ENCODE measurements around the gene EXT2.

GRCh38 chr11:44072757-44073658 lies 22.5 kb upstream of the EXT2 start:
- TF ChIP-seq CTCF (IDR thresholded peaks at IDR 0.05; ENCODE audit: low read length) (no peak), EZH2phosphoT487 (IDR thresholded peaks at IDR 0.05; ENCODE audit: low read length) (no peak), EZH2 (optimal IDR thresholded peaks at IDR 0.05; ENCODE audit: low read depth, low read length) (no peak)

Data from MM.1S (cell line).